Neural progenitor cell (in vitro differentiated cells): Measurements from ENCODE around the gene SEPTIN2. TPM values are rescaled to one million over a fixed set of nuclear protein-coding genes. Genes with fewer than 3 reads are reported as not detected.
A peak's percentile ranks its signal among the peaks of the same experiment; 100 is the strongest.
"Not testable (repeated sequence)": the region's sequence is repeated elsewhere in the genome, so short reads cannot be mapped to it uniquely, and the experiment has no call there.

Experiments
- DNase-seq: peaks from one replicate; pipeline ENCODE4 v3.0.0-alpha.2; 2016; ENCODE audit warnings: low spot score
- H2AFZ ChIP-seq: fragments of 200-600 bp; sonication (generic); replicated peaks from 2 replicates; pipeline ENCODE4 v1.6.1; 2016; ENCODE audit warnings: antibody characterized with exemption
- H3F3A ChIP-seq: fragments of 200-600 bp; sonication (generic); 2 replicates; pipeline ENCODE4 v1.6.1; 2016; ENCODE audit warnings: antibody characterized with exemption, low read depth
- H3K27ac ChIP-seq: fragments of 200-600 bp; sonication (generic); 2 replicates; pipeline ENCODE4 v1.5.1; 2016; ENCODE audit warnings: mild to moderate bottlenecking
- H3K27me3 ChIP-seq: fragments of 200-600 bp; sonication (generic); 2 replicates; pipeline ENCODE4 v1.6.1; 2016; ENCODE audit warnings: mild to moderate bottlenecking, moderate library complexity
- H3K36me3 ChIP-seq: fragments of 200-600 bp; sonication (generic); 2 replicates; pipeline ENCODE4 v1.5.1; 2016
- H3K4me1 ChIP-seq: fragments of 200-600 bp; sonication (generic); 2 replicates; pipeline ENCODE4 v1.6.1; 2016; ENCODE audit warnings: mixed run types
- H3K4me2 ChIP-seq: fragments of 200-600 bp; sonication (generic); 2 replicates; pipeline ENCODE4 v1.6.1; 2016
- H3K4me3 ChIP-seq: fragments of 200-600 bp; sonication (generic); 2 replicates; pipeline ENCODE4 v1.5.1; 2016
- H3K79me2 ChIP-seq: fragments of 200-600 bp; sonication (generic); 2 replicates; pipeline ENCODE4 v1.6.1; 2016; ENCODE audit warnings: low read depth
- H3K9ac ChIP-seq: fragments of 200-600 bp; sonication (generic); 2 replicates; pipeline ENCODE4 v1.6.1; 2016
- H3K9me3 ChIP-seq: fragments of 200-600 bp; sonication (generic); 2 replicates; pipeline ENCODE4 v1.5.1; 2016; ENCODE audit warnings: low read depth
- H4K20me1 ChIP-seq: fragments of 200-600 bp; sonication (generic); 2 replicates; pipeline ENCODE4 v1.6.1; 2016; ENCODE audit warnings: low read depth
- H3K27ac Mint-ChIP-seq: 3 replicates; pipeline ENCODE4 v1.8.0; 2021; ENCODE audit warnings: mixed read lengths
- H3K27me3 Mint-ChIP-seq: 2 replicates; pipeline ENCODE4 v1.8.0; 2022; ENCODE audit warnings: low read depth, mild to moderate bottlenecking, inconsistent platforms, moderate library complexity, mixed read lengths; ENCODE audit not compliant: insufficient read depth
- H3K36me3 Mint-ChIP-seq: 3 replicates; pipeline ENCODE4 v1.8.0; 2021; ENCODE audit warnings: mixed read lengths
- H3K4me1 Mint-ChIP-seq: 3 replicates; pipeline ENCODE4 v1.8.0; 2021; ENCODE audit warnings: mixed read lengths
- H3K4me3 Mint-ChIP-seq: 3 replicates; pipeline ENCODE4 v1.8.0; 2021; ENCODE audit warnings: mild to moderate bottlenecking, moderate library complexity, mixed read lengths
- H3K9me3 Mint-ChIP-seq: 3 replicates; pipeline ENCODE4 v1.8.0; 2020; ENCODE audit warnings: mixed read lengths
- CTCF ChIP-seq: fragments of 200-600 bp; sonication (generic); IDR thresholded peaks from 2 replicates; pipeline ENCODE4 v1.5.1; 2017; ENCODE audit warnings: antibody characterized with exemption, mild to moderate bottlenecking
- EZH2 ChIP-seq: fragments of 200-600 bp; sonication (generic); IDR thresholded peaks from 2 replicates; pipeline ENCODE4 v1.6.1; 2017; ENCODE audit warnings: antibody characterized with exemption, mild to moderate bottlenecking, moderate library complexity
- EZH2phosphoT487 ChIP-seq: fragments of 200-600 bp; sonication (generic); IDR thresholded peaks from 2 replicates; pipeline ENCODE4 v1.6.1; 2017; ENCODE audit warnings: antibody characterized with exemption
- total RNA-seq: library from RNA; depleted of rRNA; stranded (reverse); fragments of >200 nt; gene quantifications from 2 replicates; pipeline ENCODE4 v1.2.3, GENCODE V29; 2015; ENCODE audit warnings: low replicate concordance

The SEPTIN2 gene
- total RNA-seq, 1 donor from 2014 or later: 632 TPM

- no peak overlapping the region for H3K4me2 ChIP-seq
- H3K4me3 ChIP-seq: no peak overlapping the region
- Mint-ChIP-seq H3K4me1 (peaks cover 8% of the 10 kb centered on the region), H3K27ac (no peak overlapping the region), H3K27me3 (no peaks in the 10 kb centered on the region), H3K4me3 (no peak overlapping the region), H3K36me3 (peaks cover 15% of the 10 kb centered on the region), H3K9me3 (no peaks in the 10 kb centered on the region)
- no peak overlapping the region for H2AFZ ChIP-seq
- H3K27ac ChIP-seq: no peak overlapping the region
- peaks cover 6% of the 10 kb centered on the region for H4K20me1 ChIP-seq
- H3K79me2 ChIP-seq: no peaks in the 10 kb centered on the region
- no peak for DNase-seq
- no peaks in the 10 kb centered on the region for H3K36me3 ChIP-seq
- no peaks in the 10 kb centered on the region for H3K9me3 ChIP-seq
- TF ChIP-seq EZH2phosphoT487 (no peak), CTCF (no peak), EZH2 (no peak)
- peaks cover 6% of the 10 kb centered on the region for H3F3A ChIP-seq
- no peaks in the 10 kb centered on the region for H3K27me3 ChIP-seq
- no peak overlapping the region for H3K9ac ChIP-seq
- H3K4me1 ChIP-seq: peaks cover 11% of the 10 kb centered on the region
Measured at GRCh38 chr2:241389697-241390096, 74.0 kb downstream of the SEPTIN2 start.

DNA sequence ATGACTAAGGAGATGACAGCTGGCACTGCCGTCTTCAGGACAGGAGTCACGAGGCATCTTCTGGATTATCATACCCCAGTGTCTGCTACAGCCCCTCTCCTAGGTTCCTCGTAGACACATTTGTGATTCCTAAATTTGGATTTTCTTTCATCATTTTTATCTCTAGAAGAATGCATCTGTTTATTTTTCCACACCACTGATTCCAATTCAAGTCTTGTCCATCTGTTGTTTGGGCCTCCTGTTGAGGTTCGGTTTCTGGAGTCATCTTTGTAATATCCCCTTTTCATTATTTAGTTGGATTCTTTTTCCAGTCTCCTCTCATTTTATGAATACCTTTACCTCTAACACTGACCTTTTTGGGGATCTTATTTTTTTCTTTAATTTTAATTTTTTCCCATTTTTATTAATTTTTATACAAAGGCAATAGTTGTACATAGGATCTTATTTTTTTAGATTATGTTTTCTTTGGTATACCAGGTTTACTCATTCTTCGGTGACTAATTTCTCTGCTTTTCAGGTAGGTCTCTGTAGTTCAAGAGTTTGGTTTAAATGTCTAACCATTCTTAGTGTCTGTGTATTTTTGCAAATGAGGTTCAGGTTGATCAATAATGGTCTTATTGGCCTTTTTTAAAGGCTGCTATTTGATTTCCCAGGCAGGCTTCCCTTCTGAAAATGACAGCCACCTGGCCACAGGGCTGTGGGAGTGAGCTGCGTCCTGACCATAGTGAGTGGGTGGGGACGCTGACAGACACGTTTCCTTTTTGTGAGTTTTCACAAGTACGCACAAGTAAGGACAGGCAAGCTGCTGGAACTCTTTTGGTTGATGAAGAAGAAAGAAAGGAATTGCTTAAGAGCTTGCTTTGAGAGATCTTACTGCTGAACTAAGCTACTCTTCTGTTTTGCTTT is 74.8 kb downstream of the SEPTIN2 start:
- Histone ChIP-seq H3K9me3 (no peaks in the 10 kb centered on the region), H3K27ac (no peak overlapping the region), H3K4me1 (peaks cover 11% of the 10 kb centered on the region), H2AFZ (no peak overlapping the region), H3K79me2 (no peaks in the 10 kb centered on the region), H3F3A (peaks cover 6% of the 10 kb centered on the region), H3K27me3 (no peaks in the 10 kb centered on the region), H3K4me2 (no peak overlapping the region), H3K9ac (no peak overlapping the region), H3K36me3 (no peaks in the 10 kb centered on the region), H4K20me1 (peaks cover 6% of the 10 kb centered on the region), H3K4me3 (no peak overlapping the region)
- Mint-ChIP-seq H3K36me3 (peaks cover 16% of the 10 kb centered on the region), H3K27me3 (no peaks in the 10 kb centered on the region), H3K4me1 (peaks cover 8% of the 10 kb centered on the region), H3K27ac (no peak overlapping the region), H3K9me3 (no peaks in the 10 kb centered on the region), H3K4me3 (no peak overlapping the region)
- TF ChIP-seq CTCF (no peak), EZH2 (no peak), EZH2phosphoT487 (no peak)
- DNase-seq: no peak

GRCh38 chr2:241391892-241392665 is 76.4 kb downstream of the SEPTIN2 start:
- no peaks in the 10 kb centered on the region for H3K27me3 ChIP-seq
- Mint-ChIP-seq H3K27ac (no peak overlapping the region), H3K4me1 (peaks cover 3% of the 10 kb centered on the region), H3K27me3 (no peaks in the 10 kb centered on the region), H3K4me3 (no peak overlapping the region), H3K36me3 (peaks cover 12% of the 10 kb centered on the region), H3K9me3 (no peaks in the 10 kb centered on the region)
- H3K9me3 ChIP-seq: no peaks in the 10 kb centered on the region
- H3K27ac ChIP-seq: no peak overlapping the region
- H3K4me1 ChIP-seq: no peaks in the 10 kb centered on the region
- no peak overlapping the region for H3K4me3 ChIP-seq
- TF ChIP-seq CTCF: peak; percentile 56
- no peak for TF ChIP-seq EZH2phosphoT487
- no peak for TF ChIP-seq EZH2
- H3F3A ChIP-seq: peaks cover 3% of the 10 kb centered on the region
- no peaks in the 10 kb centered on the region for H4K20me1 ChIP-seq
- H2AFZ ChIP-seq: no peak overlapping the region
- no peak overlapping the region for H3K9ac ChIP-seq
- peak; percentile 66 for DNase-seq
- no peaks in the 10 kb centered on the region for H3K79me2 ChIP-seq
- no peak overlapping the region for H3K4me2 ChIP-seq
- H3K36me3 ChIP-seq: no peaks in the 10 kb centered on the region

DNA sequence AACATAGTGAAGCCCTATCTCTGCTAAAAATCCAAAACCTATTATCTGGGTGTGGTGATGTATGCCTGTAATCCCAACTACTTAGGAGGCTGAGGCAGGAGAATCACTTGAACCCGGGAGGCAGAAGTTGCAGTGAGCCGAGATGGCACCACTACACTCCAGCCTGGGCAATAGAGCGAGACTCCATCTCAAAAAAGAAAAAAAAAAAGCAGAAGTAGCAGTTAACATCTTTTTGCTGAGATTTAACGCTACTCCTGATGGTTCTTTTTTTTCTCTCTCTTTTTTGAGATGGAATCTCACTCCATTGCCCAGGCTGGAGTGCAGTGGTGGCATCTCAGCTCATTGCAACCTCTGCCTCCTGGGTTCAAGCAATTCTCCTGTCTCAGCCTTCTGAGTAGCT is 77.0 kb downstream of the SEPTIN2 start:
- not testable (repeated sequence) for H3K27ac Mint-ChIP-seq, H4K20me1 ChIP-seq, H3K27me3 Mint-ChIP-seq, H3K4me3 ChIP-seq, DNase-seq, H3K27ac ChIP-seq, H3K9ac ChIP-seq, H3K36me3 ChIP-seq, H2AFZ ChIP-seq, H3K4me1 ChIP-seq, H3K4me2 ChIP-seq, H3K9me3 ChIP-seq, H3K27me3 ChIP-seq, H3F3A ChIP-seq, H3K9me3 Mint-ChIP-seq, H3K79me2 ChIP-seq, H3K4me1 Mint-ChIP-seq, H3K4me3 Mint-ChIP-seq
- H3K36me3 Mint-ChIP-seq: peaks cover 11% of the 10 kb centered on the region
